H1 (cell line): Measurements from ENCODE around the gene ZBP1. TPM values are rescaled to one million over a fixed set of nuclear protein-coding genes. Genes with fewer than 3 reads are reported as not detected.

Experiments
- CTCF ChIA-PET: fragments of 300-600 bp; sonication (Branson Sonifier 250); formaldehyde crosslinking; loops from one replicate; lab custom pipeline; 2021; ENCODE audit not compliant: partially characterized antibody; lab: Charles Lee
- POLR2A ChIA-PET: fragments of 300-600 bp; sonication (Branson Sonifier 250); formaldehyde crosslinking; loops from one replicate; lab custom pipeline; 2021; ENCODE audit warnings: inconsistent platforms; ENCODE audit not compliant: partially characterized antibody; lab: Charles Lee
- DNase-seq, 2 experiments: peaks; one replicate each; pipeline versions ENCODE4 v3.0.0 to v3.0.0-alpha.2; 2010 to 2022; ENCODE audit warnings: low spot score in 2 of 2, low read depth in 1 of 2, mixed read lengths in 1 of 2
- FAIRE-seq: peaks from 2 replicates; lab custom pipeline; 2011; peaks lifted over from hg19 to GRCh38; lab: Jason Lieb, UNC
- H2AFZ ChIP-seq: 2 replicates; pipeline ENCODE4 v1.8.1; 2012; ENCODE audit warnings: low read length, inconsistent platforms
- H2AK5ac ChIP-seq: 2 replicates; pipeline ENCODE4 v1.6.1; 2013; ENCODE audit warnings: low read depth, low read length
- H2BK120ac ChIP-seq: replicated peaks from 2 replicates; pipeline ENCODE3; 2013; ENCODE audit warnings: low read depth, low read length, inconsistent platforms
- H2BK12ac ChIP-seq: 2 replicates; pipeline ENCODE4 v1.6.1; 2013; ENCODE audit warnings: low read depth, low read length
- H2BK15ac ChIP-seq: 2 replicates; pipeline ENCODE4 v1.6.1; 2013; ENCODE audit warnings: low read length
- H2BK20ac ChIP-seq: 2 replicates; pipeline ENCODE4 v1.6.1; 2013; ENCODE audit warnings: low read length
- H2BK5ac ChIP-seq: 2 replicates; pipeline ENCODE4 v1.6.1; 2013; ENCODE audit warnings: low read depth, low read length
- H3K14ac ChIP-seq: 2 replicates; pipeline ENCODE4 v1.6.1; 2013; ENCODE audit warnings: inconsistent platforms; ENCODE audit not compliant: insufficient read length
- H3K18ac ChIP-seq: 2 replicates; pipeline ENCODE4 v1.6.1; 2013; ENCODE audit warnings: low read length; ENCODE audit errors: extremely low read depth
- H3K23ac ChIP-seq: 2 replicates; pipeline ENCODE4 v1.6.1; 2013; ENCODE audit warnings: inconsistent platforms; ENCODE audit not compliant: insufficient read length
- H3K23me2 ChIP-seq: 2 replicates; pipeline ENCODE4 v1.6.1; 2013; ENCODE audit warnings: low read depth, low read length
- H3K27ac ChIP-seq: 2 replicates; pipeline ENCODE4 v1.6.1; 2011; ENCODE audit warnings: low read depth, low read length, inconsistent platforms
- H3K27me3 ChIP-seq, 4 experiments: replicated peaks in 1 of 4; 1 replicate in 1 of 4; 2 replicates in 3 of 4; pipeline versions ENCODE4 v1.6.1 to v1.8.1; 2011 to 2013; ENCODE audit warnings: low read length in 3 of 4, mild to moderate bottlenecking in 3 of 4, inconsistent platforms in 2 of 4, mixed read lengths in 2 of 4, moderate library complexity in 1 of 4; ENCODE audit not compliant: control insufficient read depth in 3 of 4, insufficient read depth in 3 of 4; ENCODE audit errors: extremely low read depth in 1 of 4
- H3K36me3 ChIP-seq, 4 experiments: 2 replicates each; pipeline versions ENCODE4 v1.6.1 to v1.8.1; 2011 to 2013; ENCODE audit warnings: mild to moderate bottlenecking in 4 of 4, low read length in 3 of 4, moderate library complexity in 2 of 4, control low read depth in 1 of 4, inconsistent platforms in 1 of 4; ENCODE audit not compliant: insufficient read depth in 4 of 4, control insufficient read depth in 2 of 4
- H3K4ac ChIP-seq: replicated peaks from 2 replicates; pipeline ENCODE3; 2013; ENCODE audit warnings: low read length, low read depth, mixed read lengths, inconsistent platforms; ENCODE audit not compliant: insufficient read length
- H3K4me1 ChIP-seq, 4 experiments: replicated peaks in 1 of 4; 1 replicate in 1 of 4; 2 replicates in 3 of 4; pipeline versions ENCODE4 v1.6.1 to v1.8.1; 2011 to 2013; ENCODE audit warnings: low read length in 3 of 4, inconsistent platforms in 2 of 4, mixed read lengths in 1 of 4; ENCODE audit not compliant: insufficient read depth in 4 of 4, control insufficient read depth in 3 of 4
- H3K4me2 ChIP-seq, 2 experiments: 2 replicates each; pipeline versions ENCODE4 v1.6.1 to v1.8.1; 2011 to 2013; ENCODE audit warnings: low read depth in 2 of 2, low read length in 2 of 2, control low read depth in 1 of 2, inconsistent platforms in 1 of 2, mild to moderate bottlenecking in 1 of 2; ENCODE audit not compliant: insufficient read depth in 1 of 2
- H3K4me3 ChIP-seq, 4 experiments: fragments of 200-600, 300-600 bp in 1 of 4; sonication (generic), shearing (Covaris generic), sonication (Bioruptor Twin) in 1 of 4; 2 replicates each; pipeline versions ENCODE4 v1.5.1 to v1.8.1; 2011 to 2016; ENCODE audit warnings: low read length in 4 of 4, low read depth in 3 of 4, control low read depth in 2 of 4, inconsistent platforms in 2 of 4, mild to moderate bottlenecking in 2 of 4, mixed read lengths in 1 of 4, moderate library complexity in 1 of 4; ENCODE audit not compliant: insufficient read depth in 2 of 4; ENCODE audit errors: extremely low read depth in 1 of 4
- H3K56ac ChIP-seq: replicated peaks from 2 replicates; pipeline ENCODE3; 2013; ENCODE audit warnings: low read depth, mild to moderate bottlenecking, mixed read lengths, low read length, inconsistent platforms; ENCODE audit not compliant: insufficient read length
- H3K79me1 ChIP-seq: 2 replicates; pipeline ENCODE4 v1.6.1; 2013; ENCODE audit warnings: low read depth, low read length, control low read depth
- H3K79me2 ChIP-seq, 2 experiments: 2 replicates each; pipeline versions ENCODE4 v1.6.1 to v1.8.1; 2012 to 2013; ENCODE audit warnings: low read length in 2 of 2, mild to moderate bottlenecking in 2 of 2, inconsistent platforms in 1 of 2; ENCODE audit not compliant: insufficient read depth in 2 of 2, control insufficient read depth in 1 of 2
- H3K9ac ChIP-seq, 4 experiments: replicated peaks in 1 of 4; 1 replicate in 1 of 4; 2 replicates in 3 of 4; pipeline versions ENCODE4 v1.6.1 to v1.8.1; 2011 to 2013; ENCODE audit warnings: low read depth in 3 of 4, low read length in 3 of 4, control low read depth in 2 of 4, mild to moderate bottlenecking in 2 of 4, moderate library complexity in 2 of 4, inconsistent platforms in 1 of 4; ENCODE audit errors: extremely low read depth in 1 of 4
- H3K9me3 ChIP-seq, 2 experiments: 2 replicates each; pipeline versions ENCODE4 v1.6.1 to v1.8.1; 2012 to 2013; ENCODE audit warnings: mild to moderate bottlenecking in 2 of 2, moderate library complexity in 2 of 2, control low read depth in 1 of 2, inconsistent platforms in 1 of 2, low read depth in 1 of 2, low read length in 1 of 2, mixed read lengths in 1 of 2; ENCODE audit not compliant: insufficient read depth in 2 of 2
- H4K20me1 ChIP-seq, 2 experiments: replicated peaks in 1 of 2; 2 replicates each; pipeline versions ENCODE3 to v1.8.1; 2011 to 2013; ENCODE audit warnings: inconsistent platforms in 2 of 2, low read length in 2 of 2, mild to moderate bottlenecking in 1 of 2; ENCODE audit not compliant: insufficient read depth in 2 of 2, control insufficient read depth in 1 of 2
- H4K5ac ChIP-seq: 2 replicates; pipeline ENCODE4 v1.6.1; 2013; ENCODE audit warnings: low read length, low read depth, mixed read lengths, inconsistent platforms; ENCODE audit not compliant: insufficient read length
- H4K8ac ChIP-seq: 2 replicates; pipeline ENCODE4 v1.8.0; 2013; ENCODE audit warnings: mild to moderate bottlenecking, moderate library complexity, low read length, inconsistent platforms; ENCODE audit not compliant: insufficient read depth; ENCODE audit errors: extremely low read depth
- H4K91ac ChIP-seq: replicated peaks from 2 replicates; pipeline ENCODE3; 2013; ENCODE audit warnings: low read length, mixed read lengths, inconsistent platforms; ENCODE audit not compliant: insufficient read length
- CBX8 ChIP-seq: fragments of 300-800, 300-1000 bp; sonication (generic); IDR thresholded peaks from 2 replicates; pipeline ENCODE4 v1.7.1; 2016; ENCODE audit warnings: low read depth, low read length, borderline replicate concordance
- CEBPB ChIP-seq: IDR thresholded peaks from 2 replicates; pipeline ENCODE4 v1.6.1; 2012; ENCODE audit warnings: low read depth, low read length
- CHD2 ChIP-seq: IDR thresholded peaks from 2 replicates; pipeline ENCODE4 v1.6.1; 2012; ENCODE audit warnings: low read length, improper control_type of control experiment
- E2F6 ChIP-seq: IDR thresholded peaks from 2 replicates; pipeline ENCODE4 v1.6.1; 2012; ENCODE audit warnings: inconsistent platforms
- NANOG ChIP-seq: IDR thresholded peaks from 2 replicates; pipeline ENCODE4 v1.6.1; 2011; ENCODE audit warnings: low read length, low read depth, mild to moderate bottlenecking, inconsistent platforms; ENCODE audit not compliant: insufficient read depth, poor library complexity, severe bottlenecking
- TBP ChIP-seq: IDR thresholded peaks from 2 replicates; pipeline ENCODE4 v1.6.1; 2011; ENCODE audit warnings: low read depth, low read length, improper control_type of control experiment
- WGBS, 2 experiments: shearing (Covaris generic) in 1 of 2; methylation state at CpG; one replicate each; pipeline versions ENCODE4 v1.1.6 to v1.1.7; 2013 to 2015; ENCODE audit warnings: low lambda C conversion rate in 2 of 2, mixed read lengths in 2 of 2, inconsistent platforms in 1 of 2, low coverage in 1 of 2, missing lambda C conversion rate in 1 of 2; ENCODE audit not compliant: insufficient replicate concordance in 2 of 2, insufficient coverage in 1 of 2, insufficient read length in 1 of 2; ENCODE audit errors: extremely low coverage in 1 of 2, missing lambda C conversion rate in 1 of 2; 5-methylcytosine and 5-hydroxymethylcytosine counted together
- polyA plus RNA-seq, 7 experiments: library from polyadenylated mRNA; depleted of rRNA in 3 of 7; stranded (reverse) in 5 of 7; unstranded in 2 of 7; fragments of >200 nt in 5 of 7; fragments of 200-250 nt in 2 of 7; gene quantifications; 1 replicate in 5 of 7; 2 replicates in 1 of 7; 4 replicates in 1 of 7; pipeline versions ENCODE4 v1.2.1 to v1.2.3, GENCODE V29; 2011 to 2013; ENCODE audit warnings: missing spikeins in 2 of 7, mixed read lengths in 2 of 7
- total RNA-seq: library from RNA; stranded (reverse); fragmentation: NEBNext Ultra II Directional; extraction: Animal tissue kit (Norgen Biotek cat#: 25700); gene quantifications from 2 replicates; pipeline ENCODE4 v1.2.1, GENCODE V29; 2021

ZBP1 gene
- total and polyA plus RNA-seq, 2 of the 8 experiments (the other 6 are each of a cell fraction or from before 2014, with no cell fraction given), result not detected

DNA sequence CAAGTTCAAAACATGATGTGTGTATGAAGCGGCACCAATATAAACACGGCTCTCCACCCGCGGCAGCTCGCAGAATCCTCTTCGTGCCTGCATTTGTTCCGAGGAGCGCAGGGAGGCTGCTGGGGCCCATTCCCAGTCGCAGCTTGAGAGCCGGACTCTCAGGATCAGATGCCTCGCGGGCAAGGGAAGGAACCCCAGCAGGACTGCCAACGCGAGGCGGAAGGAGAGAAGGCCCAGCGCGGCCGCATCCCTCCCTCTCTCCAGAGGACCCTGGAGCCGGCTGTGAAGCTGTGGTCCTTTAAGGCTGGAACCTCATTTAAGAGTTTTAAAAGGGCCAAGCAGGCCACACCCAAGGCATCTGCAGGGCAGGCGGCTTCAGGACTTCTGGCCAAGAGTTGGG lies 44.2 kb upstream of the ZBP1 start:
- no peak for DNase-seq
- peaks cover 0 to 49% of the 10 kb centered on the region in 2 experiments; a peak in 3 of 4 replicates for H3K79me2 ChIP-seq
- WGBS, 2 experiments, result 91% methylated on average over 17 of the region's 20 CpGs; no CpG with 5 or more reads in 1 of the 2 experiments
- H3K9me3 ChIP-seq, result no peaks in the 10 kb centered on the region
- peaks cover 18% of the 10 kb centered on the region for H3K79me1 ChIP-seq
- no peaks in the 10 kb centered on the region for H3K27me3 ChIP-seq
- no peak for FAIRE-seq
- no peak overlapping the region for H3K4me3 ChIP-seq
- H3K23me2 ChIP-seq, result peaks cover 8% of the 10 kb centered on the region; the same call in 1 of the 2 replicates
- no peak overlapping the region for H2BK15ac ChIP-seq
- peaks cover 4 to 27% of the 10 kb centered on the region in 2 experiments for H4K20me1 ChIP-seq
- H3K56ac ChIP-seq, result no peak overlapping the region
- H3K36me3 ChIP-seq, result no peaks in the 10 kb centered on the region
- POLR2A ChIA-PET, result no interaction called here
- CTCF ChIA-PET, result interaction anchor here (1.4 kb wide), 1 partner anchor 11 kb away, joined by 3 read pairs; no protein-coding TSS in a partner anchor
- no peak overlapping the region for H2BK20ac ChIP-seq
- H4K8ac ChIP-seq, result no peak overlapping the region; the same call in 1 of the 2 replicates
- H4K91ac ChIP-seq, result no peak overlapping the region
- no peak overlapping the region for H2BK12ac ChIP-seq
- H2BK120ac ChIP-seq, result no peak overlapping the region
- H3K14ac ChIP-seq, result no peak overlapping the region
- no peak overlapping the region for H2BK5ac ChIP-seq
- no peak overlapping the region for H3K4ac ChIP-seq
- H2AFZ ChIP-seq, result no peak overlapping the region
- no peak overlapping the region for H2AK5ac ChIP-seq
- H3K4me1 ChIP-seq, result peaks cover 0 to 32% (median 7%) of the 10 kb centered on the region in 4 experiments; a peak in 6 of 7 replicates
- no peak overlapping the region for H3K9ac ChIP-seq
- no peak overlapping the region for H4K5ac ChIP-seq
- no peak overlapping the region for H3K27ac ChIP-seq
- no peak overlapping the region for H3K23ac ChIP-seq
- no peak overlapping the region for H3K18ac ChIP-seq
- no peak overlapping the region for H3K4me2 ChIP-seq
- no peak for TF ChIP-seq CBX8
- TF ChIP-seq CEBPB, result no peak
- TF ChIP-seq E2F6, result no peak
- TF ChIP-seq TBP, result no peak
- TF ChIP-seq CHD2, result no peak
- TF ChIP-seq NANOG, result no peak
